NB4 (cell line): ENCODE measurements around the gene ATP11C.

Experiments
- DNase-seq: peaks from one replicate; pipeline ENCODE4 v3.0.0; 2010; ENCODE audit warnings: low read depth
- H3K4me3 ChIP-seq: one replicate; pipeline ENCODE4 v1.5.1; 2011; ENCODE audit warnings: mild to moderate bottlenecking, low read depth, low read length, moderate library complexity
- MAX ChIP-seq: IDR thresholded peaks from 2 replicates; pipeline ENCODE4 v1.6.1; 2011; ENCODE audit warnings: low read depth, low read length
- MYC ChIP-seq: IDR thresholded peaks from 2 replicates; pipeline ENCODE4 v1.6.1; 2011; ENCODE audit warnings: low read depth, low read length
- POLR2A ChIP-seq: IDR thresholded peaks from 2 replicates; pipeline ENCODE4 v1.6.1; 2011; ENCODE audit warnings: mild to moderate bottlenecking; ENCODE audit not compliant: insufficient read length; ENCODE audit errors: extremely low read depth
- TF ChIP-seq, protein P1 (sequence below): IDR thresholded peaks from one replicate; pipeline ENCODE4 v1.5.1; 2012; ENCODE audit warnings: low read depth, low read length

The ATP11C gene

DNA sequence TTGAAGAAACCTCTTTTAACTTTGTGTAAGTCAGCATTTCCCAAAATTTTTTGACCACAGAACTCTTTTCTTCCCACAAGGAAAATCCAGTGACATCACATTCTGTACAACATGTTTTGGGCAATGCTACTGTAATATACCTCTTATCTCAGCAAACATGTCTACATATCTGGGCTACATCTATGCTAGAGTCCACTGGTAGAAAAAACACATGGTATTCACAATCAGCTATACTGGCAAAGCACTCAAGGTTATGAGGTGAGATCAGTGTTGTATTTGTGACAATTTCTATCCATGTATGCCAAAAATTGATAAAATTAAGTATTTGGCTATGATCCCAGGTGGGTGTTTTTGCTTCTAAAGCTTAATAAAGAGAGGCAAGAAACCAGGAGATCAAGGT, 98.0 kb downstream of the ATP11C start:
- DNase-seq, result no peak
- H3K4me3 ChIP-seq, result no peak overlapping the region
- no peak for TF ChIP-seq POLR2A
- TF ChIP-seq MAX, result no peak
- no peak for TF ChIP-seq MYC
- TF ChIP-seq, protein P1, sequence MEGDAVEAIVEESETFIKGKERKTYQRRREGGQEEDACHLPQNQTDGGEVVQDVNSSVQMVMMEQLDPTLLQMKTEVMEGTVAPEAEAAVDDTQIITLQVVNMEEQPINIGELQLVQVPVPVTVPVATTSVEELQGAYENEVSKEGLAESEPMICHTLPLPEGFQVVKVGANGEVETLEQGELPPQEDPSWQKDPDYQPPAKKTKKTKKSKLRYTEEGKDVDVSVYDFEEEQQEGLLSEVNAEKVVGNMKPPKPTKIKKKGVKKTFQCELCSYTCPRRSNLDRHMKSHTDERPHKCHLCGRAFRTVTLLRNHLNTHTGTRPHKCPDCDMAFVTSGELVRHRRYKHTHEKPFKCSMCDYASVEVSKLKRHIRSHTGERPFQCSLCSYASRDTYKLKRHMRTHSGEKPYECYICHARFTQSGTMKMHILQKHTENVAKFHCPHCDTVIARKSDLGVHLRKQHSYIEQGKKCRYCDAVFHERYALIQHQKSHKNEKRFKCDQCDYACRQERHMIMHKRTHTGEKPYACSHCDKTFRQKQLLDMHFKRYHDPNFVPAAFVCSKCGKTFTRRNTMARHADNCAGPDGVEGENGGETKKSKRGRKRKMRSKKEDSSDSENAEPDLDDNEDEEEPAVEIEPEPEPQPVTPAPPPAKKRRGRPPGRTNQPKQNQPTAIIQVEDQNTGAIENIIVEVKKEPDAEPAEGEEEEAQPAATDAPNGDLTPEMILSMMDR, result no peak

DNA sequence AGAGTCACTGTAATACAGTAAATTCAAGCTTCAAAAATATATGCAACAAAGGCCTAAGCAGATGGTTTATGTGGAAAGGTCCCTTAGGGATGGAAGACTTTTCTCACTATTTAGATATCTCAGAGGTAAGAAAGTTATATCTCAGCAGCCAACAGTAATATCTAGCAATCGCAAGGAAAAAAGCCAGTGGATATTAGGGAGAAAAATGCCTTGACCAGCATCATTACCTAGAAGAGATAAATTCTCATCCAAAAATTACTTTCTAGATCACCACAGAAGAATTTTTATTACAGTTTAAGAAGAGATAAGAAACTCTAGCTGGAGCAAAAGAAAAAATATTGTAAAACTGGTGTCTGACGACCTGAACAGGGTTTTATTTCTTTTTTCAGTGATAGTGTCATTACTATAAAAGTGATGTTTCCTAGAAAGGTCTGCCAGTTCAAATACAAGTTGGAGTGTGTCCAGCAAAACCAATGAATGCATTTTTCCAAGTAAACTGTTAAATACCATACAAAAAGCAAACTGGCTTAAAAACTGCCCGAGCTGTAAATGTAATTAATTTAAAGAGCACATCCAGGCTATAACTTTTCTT, 100.0 kb downstream of the ATP11C start:
- no peak for DNase-seq
- TF ChIP-seq MYC, result no peak
- TF ChIP-seq, protein P1, result no peak
- no peak for TF ChIP-seq MAX
- TF ChIP-seq POLR2A, result no peak
- H3K4me3 ChIP-seq, result no peak overlapping the region

DNA sequence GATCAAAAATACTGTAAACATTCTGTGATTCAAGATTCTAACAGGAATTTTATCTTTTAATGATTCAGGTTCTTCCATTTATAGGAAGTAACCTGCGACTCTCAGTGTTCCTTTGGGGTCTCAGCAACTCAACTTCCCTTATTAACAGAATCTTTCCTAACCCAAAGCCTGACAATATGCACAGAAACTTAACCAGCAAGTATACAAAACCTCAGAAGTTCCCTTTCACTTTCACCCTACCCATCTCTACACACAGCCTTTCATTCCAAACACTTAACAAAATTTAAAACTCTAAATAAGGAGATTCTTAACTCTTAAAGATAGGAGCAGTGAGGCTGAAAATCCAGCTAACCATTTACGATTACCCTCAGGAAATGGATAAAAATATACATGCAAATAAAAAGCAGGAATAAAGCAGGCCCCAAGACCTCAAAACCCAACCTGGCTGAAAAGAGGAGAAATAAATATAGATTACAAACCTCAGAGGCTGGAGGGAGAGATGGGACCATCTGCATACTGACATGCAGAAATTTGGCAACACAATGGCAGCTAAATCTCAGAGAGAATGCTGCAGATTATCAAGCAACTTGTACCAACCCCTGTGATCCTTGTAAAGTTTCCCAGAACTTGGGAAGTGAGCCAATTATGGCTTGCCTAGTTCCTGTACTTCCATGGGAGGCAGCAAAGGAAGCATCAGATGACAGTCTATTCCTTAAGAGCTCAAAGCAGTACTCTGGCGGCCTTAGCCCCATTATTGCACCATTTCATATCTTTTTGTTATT, 101.0 kb downstream of the ATP11C start:
- peak; percentile 30 for DNase-seq
- TF ChIP-seq, protein P1, result no peak
- TF ChIP-seq MYC (no peak), POLR2A (no peak), MAX (no peak)
- no peak overlapping the region for H3K4me3 ChIP-seq

GRCh38 chrX:139831017-139831416, 101.8 kb downstream of the ATP11C start:
- TF ChIP-seq MYC (no peak), MAX (no peak), POLR2A (no peak)
- TF ChIP-seq, protein P1, result no peak
- DNase-seq, result peak; percentile 2
- no peak overlapping the region for H3K4me3 ChIP-seq

DNA sequence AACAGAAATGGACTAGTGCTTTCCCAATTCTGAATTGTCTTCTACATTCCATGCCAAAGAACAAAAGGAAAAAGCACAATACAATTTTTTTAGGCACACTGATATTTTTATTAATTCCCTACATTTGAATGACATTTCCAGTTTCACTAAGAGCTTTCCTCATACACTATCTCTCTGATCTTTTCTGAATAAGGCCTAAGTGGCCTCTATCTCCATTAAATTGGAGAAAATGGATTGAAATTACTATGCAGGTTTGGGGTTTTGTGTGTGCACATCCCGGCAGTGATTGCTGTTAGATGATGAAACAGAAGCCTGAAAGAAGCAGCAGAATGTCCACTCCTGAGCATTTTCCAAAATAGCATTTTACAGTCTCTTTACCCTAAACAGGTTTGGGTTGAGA, 104.0 kb downstream of the ATP11C start:
- TF ChIP-seq POLR2A (no peak), MYC (no peak), MAX (no peak)
- TF ChIP-seq, protein P1, result no peak
- DNase-seq, result no peak
- no peak overlapping the region for H3K4me3 ChIP-seq
